HepG2 (cell line): ENCODE results near the gene SLC2A4. TPM values are rescaled to one million over a fixed set of nuclear protein-coding genes. Genes with fewer than 3 reads are reported as not detected.
A peak's percentile ranks its signal among the peaks of the same experiment; 100 is the strongest.

Source experiments
- ETS1 ChIP-seq: sonication (generic); formaldehyde crosslinking; IDR thresholded peaks from 2 replicates; pipeline ENCODE4 v1.4.0; 2020; ENCODE audit warnings: missing genetic modification reagents
- GTF3A ChIP-seq: sonication (generic); formaldehyde crosslinking; conservative IDR thresholded peaks from 2 replicates; pipeline ENCODE4 v1.4.0; 2020; ENCODE audit warnings: mild to moderate bottlenecking, missing genetic modification reagents
- ISX ChIP-seq: sonication (generic); formaldehyde crosslinking; conservative IDR thresholded peaks from 2 replicates; pipeline ENCODE4 v1.5.0; 2020; ENCODE audit warnings: missing genetic modification reagents
- KAT8 ChIP-seq: IDR thresholded peaks from 2 replicates; pipeline ENCODE4 v1.6.1; 2016; ENCODE audit warnings: missing genetic modification reagents, missing compliant biosample characterization
- MZF1 ChIP-seq: sonication (generic); formaldehyde crosslinking; IDR thresholded peaks from 2 replicates; pipeline ENCODE4 v1.8.1; 2023; ENCODE audit warnings: mild to moderate bottlenecking, missing genetic modification reagents, borderline replicate concordance
- SATB2 ChIP-seq: sonication (generic); formaldehyde crosslinking; IDR thresholded peaks from 2 replicates; pipeline ENCODE4 v1.5.0; 2020; ENCODE audit warnings: missing genetic modification reagents
- SNAI1 ChIP-seq: sonication (generic); formaldehyde crosslinking; IDR thresholded peaks from 2 replicates; pipeline ENCODE4 v1.5.0; 2020; ENCODE audit warnings: mild to moderate bottlenecking, missing genetic modification reagents, borderline replicate concordance
- SP4 ChIP-seq: sonication (generic); formaldehyde crosslinking; IDR thresholded peaks from 2 replicates; pipeline ENCODE4 v1.8.1; 2023; ENCODE audit warnings: mild to moderate bottlenecking, missing genetic modification reagents
- SP5 ChIP-seq: IDR thresholded peaks from 2 replicates; pipeline ENCODE4 v1.6.1; 2016; ENCODE audit warnings: low read depth, borderline replicate concordance
- TBX3 ChIP-seq: fragments of 450-650 bp; IDR thresholded peaks from 2 replicates; pipeline ENCODE4 v1.6.1; 2017; ENCODE audit warnings: antibody characterized with exemption, mild to moderate bottlenecking, inconsistent platforms, borderline replicate concordance
- TCF7L2 ChIP-seq: IDR thresholded peaks from 2 replicates; pipeline ENCODE4 v1.6.1; 2011; ENCODE audit warnings: mild to moderate bottlenecking, low read depth, low read length, moderate library complexity
- XRCC5 ChIP-seq: fragments of 200-400 bp; formaldehyde crosslinking; optimal IDR thresholded peaks from 2 replicates; pipeline ENCODE3; 2017; ENCODE audit warnings: mild to moderate bottlenecking, low read length
- ZFX ChIP-seq: sonication (generic); formaldehyde crosslinking; IDR thresholded peaks from 2 replicates; pipeline ENCODE4 v1.4.0; 2020; ENCODE audit warnings: mild to moderate bottlenecking, low read depth, missing genetic modification reagents, moderate library complexity
- ZFYVE20 ChIP-seq: sonication (generic); formaldehyde crosslinking; IDR thresholded peaks from 2 replicates; pipeline ENCODE4 v1.8.0; 2023; ENCODE audit warnings: low read depth, mild to moderate bottlenecking, moderate library complexity, missing genetic modification reagents, borderline replicate concordance
- ZNF207 ChIP-seq: fragments of 450-650 bp; IDR thresholded peaks from 2 replicates; pipeline ENCODE4 v1.6.1; 2016; ENCODE audit warnings: antibody characterized with exemption, borderline replicate concordance
- ZNF235 ChIP-seq: sonication (generic); formaldehyde crosslinking; IDR thresholded peaks from 2 replicates; pipeline ENCODE4 v1.8.1; 2023; ENCODE audit warnings: mild to moderate bottlenecking, missing genetic modification reagents, borderline replicate concordance
- ZNF430 ChIP-seq: sonication (generic); formaldehyde crosslinking; IDR thresholded peaks from 2 replicates; pipeline ENCODE4 v1.9.0; 2021; ENCODE audit warnings: mild to moderate bottlenecking, missing genetic modification reagents
- ZNF766 ChIP-seq: sonication (generic); formaldehyde crosslinking; IDR thresholded peaks from 2 replicates; pipeline ENCODE4 v1.5.0; 2020; ENCODE audit warnings: missing genetic modification reagents, borderline replicate concordance
- ZNF883 ChIP-seq: sonication (generic); formaldehyde crosslinking; IDR thresholded peaks from 2 replicates; pipeline ENCODE4 v1.5.1; 2020; ENCODE audit warnings: mild to moderate bottlenecking, missing genetic modification reagents; ENCODE audit errors: not compliant biosample characterization
- polyA plus RNA-seq, 8 experiments: library from polyadenylated mRNA; depleted of rRNA in 3 of 8; stranded (reverse) in 7 of 8; unstranded in 1 of 8; fragments of >200 nt; fragmentation: Illumina TruSeq in 4 of 8; extraction: Trizol in 4 of 8; gene quantifications; 2 replicates each; pipeline versions ENCODE4 v1.2.1 to v1.2.3, GENCODE V29; 2011 to 2016; ENCODE audit warnings: low read depth in 4 of 8, missing spikeins in 1 of 8, mixed read lengths in 1 of 8; ENCODE audit not compliant: insufficient read depth in 1 of 8
- total RNA-seq, 5 experiments: library from RNA; depleted of rRNA; stranded (reverse); fragments of >200 nt; fragmentation: Illumina TruSeq; extraction: Trizol; gene quantifications; 2 replicates each; pipeline ENCODE4 v1.2.3, GENCODE V29; 2016; ENCODE audit warnings: low read depth in 1 of 5
- TF ChIP-seq, protein P1 (sequence below): sonication (generic); formaldehyde crosslinking; IDR thresholded peaks from 2 replicates; pipeline ENCODE4 v1.8.1; 2023; ENCODE audit warnings: mild to moderate bottlenecking, missing genetic modification reagents, borderline replicate concordance
- TF ChIP-seq, protein P2 (sequence below): sonication (generic); formaldehyde crosslinking; IDR thresholded peaks from 2 replicates; pipeline ENCODE4 v1.8.0; 2022; ENCODE audit warnings: mild to moderate bottlenecking, missing genetic modification reagents
- TF ChIP-seq, protein P3 (sequence below): sonication (generic); formaldehyde crosslinking; IDR thresholded peaks from 2 replicates; pipeline ENCODE4 v1.5.0; 2020; ENCODE audit warnings: mild to moderate bottlenecking, missing genetic modification reagents, moderate library complexity

The SLC2A4 gene
- total and polyA plus RNA-seq, 2 of the 13 experiments (the other 11 are each of a cell fraction or from before 2014, with no cell fraction given) = 4.9 to 5.8 TPM

- TF ChIP-seq ETS1 (CRISPR knock-in tag) (peak; percentile 82; the same call in 1 of the 2 replicates), SP4 (CRISPR knock-in tag) (peak; percentile 93), ZFX (CRISPR knock-in tag) (peak; percentile 63; the same call in 1 of the 2 replicates), KAT8 (CRISPR knock-in tag) (peak; percentile 95), ZNF235 (no peak), XRCC5 (no peak), SNAI1 (CRISPR knock-in tag) (no peak), ZNF766 (CRISPR knock-in tag) (peak; percentile 72; the same call in 1 of the 2 replicates), ISX (CRISPR knock-in tag) (no peak), MZF1 (CRISPR knock-in tag) (no peak), ZFYVE20 (CRISPR knock-in tag) (no peak), ZNF207 (peak; percentile 97; the same call in 1 of the 2 replicates), TBX3 (0 out of 2 replicates have a peak, but pooled peaks have one; percentile 37), TCF7L2 (no peak), ZNF883 (CRISPR knock-in tag) (peak; percentile 93), SP5 (CRISPR knock-in tag) (peak; percentile 93), SATB2 (CRISPR knock-in tag) (peak; percentile 58; the same call in 1 of the 2 replicates), ZNF430 (CRISPR knock-in tag) (peak; percentile 48), GTF3A (CRISPR knock-in tag) (0 out of 2 replicates have a peak, but pooled peaks have one; percentile 22)
- TF ChIP-seq, protein P1, sequence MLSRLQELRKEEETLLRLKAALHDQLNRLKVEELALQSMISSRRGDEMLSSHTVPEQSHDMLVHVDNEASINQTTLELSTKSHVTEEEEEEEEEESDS = no peak
- TF ChIP-seq, protein P2, sequence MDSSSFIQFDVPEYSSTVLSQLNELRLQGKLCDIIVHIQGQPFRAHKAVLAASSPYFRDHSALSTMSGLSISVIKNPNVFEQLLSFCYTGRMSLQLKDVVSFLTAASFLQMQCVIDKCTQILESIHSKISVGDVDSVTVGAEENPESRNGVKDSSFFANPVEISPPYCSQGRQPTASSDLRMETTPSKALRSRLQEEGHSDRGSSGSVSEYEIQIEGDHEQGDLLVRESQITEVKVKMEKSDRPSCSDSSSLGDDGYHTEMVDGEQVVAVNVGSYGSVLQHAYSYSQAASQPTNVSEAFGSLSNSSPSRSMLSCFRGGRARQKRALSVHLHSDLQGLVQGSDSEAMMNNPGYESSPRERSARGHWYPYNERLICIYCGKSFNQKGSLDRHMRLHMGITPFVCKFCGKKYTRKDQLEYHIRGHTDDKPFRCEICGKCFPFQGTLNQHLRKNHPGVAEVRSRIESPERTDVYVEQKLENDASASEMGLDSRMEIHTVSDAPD (CRISPR knock-in tag) = no peak
- TF ChIP-seq, protein P3, sequence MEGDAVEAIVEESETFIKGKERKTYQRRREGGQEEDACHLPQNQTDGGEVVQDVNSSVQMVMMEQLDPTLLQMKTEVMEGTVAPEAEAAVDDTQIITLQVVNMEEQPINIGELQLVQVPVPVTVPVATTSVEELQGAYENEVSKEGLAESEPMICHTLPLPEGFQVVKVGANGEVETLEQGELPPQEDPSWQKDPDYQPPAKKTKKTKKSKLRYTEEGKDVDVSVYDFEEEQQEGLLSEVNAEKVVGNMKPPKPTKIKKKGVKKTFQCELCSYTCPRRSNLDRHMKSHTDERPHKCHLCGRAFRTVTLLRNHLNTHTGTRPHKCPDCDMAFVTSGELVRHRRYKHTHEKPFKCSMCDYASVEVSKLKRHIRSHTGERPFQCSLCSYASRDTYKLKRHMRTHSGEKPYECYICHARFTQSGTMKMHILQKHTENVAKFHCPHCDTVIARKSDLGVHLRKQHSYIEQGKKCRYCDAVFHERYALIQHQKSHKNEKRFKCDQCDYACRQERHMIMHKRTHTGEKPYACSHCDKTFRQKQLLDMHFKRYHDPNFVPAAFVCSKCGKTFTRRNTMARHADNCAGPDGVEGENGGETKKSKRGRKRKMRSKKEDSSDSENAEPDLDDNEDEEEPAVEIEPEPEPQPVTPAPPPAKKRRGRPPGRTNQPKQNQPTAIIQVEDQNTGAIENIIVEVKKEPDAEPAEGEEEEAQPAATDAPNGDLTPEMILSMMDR (CRISPR knock-in tag) = no peak; the same call in 1 of the 2 replicates
Observed at GRCh38 chr17:7234083-7234951, 47.2 kb upstream of the SLC2A4 start, which contains the start of gene DVL2 (continued).
